Neural progenitor cell (in vitro differentiated cells): ENCODE measurements around the gene ALK. TPM values are rescaled to one million over a fixed set of nuclear protein-coding genes. Genes with fewer than 3 reads are reported as not detected.

Experiments used
- DNase-seq: peaks from one replicate; pipeline ENCODE4 v3.0.0-alpha.2; 2016; ENCODE audit warnings: low spot score
- H2AFZ ChIP-seq: fragments of 200-600 bp; sonication (generic); replicated peaks from 2 replicates; pipeline ENCODE4 v1.6.1; 2016; ENCODE audit warnings: antibody characterized with exemption
- H3F3A ChIP-seq: fragments of 200-600 bp; sonication (generic); 2 replicates; pipeline ENCODE4 v1.6.1; 2016; ENCODE audit warnings: antibody characterized with exemption, low read depth
- H3K27ac ChIP-seq: fragments of 200-600 bp; sonication (generic); 2 replicates; pipeline ENCODE4 v1.5.1; 2016; ENCODE audit warnings: mild to moderate bottlenecking
- H3K27me3 ChIP-seq: fragments of 200-600 bp; sonication (generic); 2 replicates; pipeline ENCODE4 v1.6.1; 2016; ENCODE audit warnings: mild to moderate bottlenecking, moderate library complexity
- H3K36me3 ChIP-seq: fragments of 200-600 bp; sonication (generic); 2 replicates; pipeline ENCODE4 v1.5.1; 2016
- H3K4me1 ChIP-seq: fragments of 200-600 bp; sonication (generic); 2 replicates; pipeline ENCODE4 v1.6.1; 2016; ENCODE audit warnings: mixed run types
- H3K4me2 ChIP-seq: fragments of 200-600 bp; sonication (generic); 2 replicates; pipeline ENCODE4 v1.6.1; 2016
- H3K4me3 ChIP-seq: fragments of 200-600 bp; sonication (generic); 2 replicates; pipeline ENCODE4 v1.5.1; 2016
- H3K79me2 ChIP-seq: fragments of 200-600 bp; sonication (generic); 2 replicates; pipeline ENCODE4 v1.6.1; 2016; ENCODE audit warnings: low read depth
- H3K9ac ChIP-seq: fragments of 200-600 bp; sonication (generic); 2 replicates; pipeline ENCODE4 v1.6.1; 2016
- H3K9me3 ChIP-seq: fragments of 200-600 bp; sonication (generic); 2 replicates; pipeline ENCODE4 v1.5.1; 2016; ENCODE audit warnings: low read depth
- H4K20me1 ChIP-seq: fragments of 200-600 bp; sonication (generic); 2 replicates; pipeline ENCODE4 v1.6.1; 2016; ENCODE audit warnings: low read depth
- H3K27ac Mint-ChIP-seq: 3 replicates; pipeline ENCODE4 v1.8.0; 2021; ENCODE audit warnings: mixed read lengths
- H3K27me3 Mint-ChIP-seq: 2 replicates; pipeline ENCODE4 v1.8.0; 2022; ENCODE audit warnings: low read depth, mild to moderate bottlenecking, inconsistent platforms, moderate library complexity, mixed read lengths; ENCODE audit not compliant: insufficient read depth
- H3K36me3 Mint-ChIP-seq: 3 replicates; pipeline ENCODE4 v1.8.0; 2021; ENCODE audit warnings: mixed read lengths
- H3K4me1 Mint-ChIP-seq: 3 replicates; pipeline ENCODE4 v1.8.0; 2021; ENCODE audit warnings: mixed read lengths
- H3K4me3 Mint-ChIP-seq: 3 replicates; pipeline ENCODE4 v1.8.0; 2021; ENCODE audit warnings: mild to moderate bottlenecking, moderate library complexity, mixed read lengths
- H3K9me3 Mint-ChIP-seq: 3 replicates; pipeline ENCODE4 v1.8.0; 2020; ENCODE audit warnings: mixed read lengths
- CTCF ChIP-seq: fragments of 200-600 bp; sonication (generic); IDR thresholded peaks from 2 replicates; pipeline ENCODE4 v1.5.1; 2017; ENCODE audit warnings: antibody characterized with exemption, mild to moderate bottlenecking
- EZH2 ChIP-seq: fragments of 200-600 bp; sonication (generic); IDR thresholded peaks from 2 replicates; pipeline ENCODE4 v1.6.1; 2017; ENCODE audit warnings: antibody characterized with exemption, mild to moderate bottlenecking, moderate library complexity
- EZH2phosphoT487 ChIP-seq: fragments of 200-600 bp; sonication (generic); IDR thresholded peaks from 2 replicates; pipeline ENCODE4 v1.6.1; 2017; ENCODE audit warnings: antibody characterized with exemption
- total RNA-seq: library from RNA; depleted of rRNA; stranded (reverse); fragments of >200 nt; gene quantifications from 2 replicates; pipeline ENCODE4 v1.2.3, GENCODE V29; 2015; ENCODE audit warnings: low replicate concordance

The ALK gene
- total RNA-seq, 1 donor from 2014 or later = not detected

- Mint-ChIP-seq H3K4me3 (no peak overlapping the region), H3K27ac (no peak overlapping the region), H3K9me3 (no peaks in the 10 kb centered on the region), H3K36me3 (no peaks in the 10 kb centered on the region), H3K27me3 (peaks cover 2% of the 10 kb centered on the region), H3K4me1 (no peaks in the 10 kb centered on the region)
- Histone ChIP-seq H3K79me2 (no peaks in the 10 kb centered on the region), H3K4me3 (no peak overlapping the region), H3K4me1 (no peaks in the 10 kb centered on the region), H3F3A (no peaks in the 10 kb centered on the region), H3K9me3 (no peaks in the 10 kb centered on the region), H3K4me2 (no peak overlapping the region), H3K27ac (no peak overlapping the region), H3K9ac (no peak overlapping the region), H3K27me3 (no peaks in the 10 kb centered on the region), H3K36me3 (no peaks in the 10 kb centered on the region), H4K20me1 (no peaks in the 10 kb centered on the region), H2AFZ (no peak overlapping the region)
- DNase-seq = no peak
- TF ChIP-seq CTCF = no peak
These were observed 339.3 kb downstream of the ALK start for GRCh38 chr2:29582062-29582461.

- no peak overlapping the region for H3K9ac ChIP-seq
- H3K27ac ChIP-seq = no peak overlapping the region
- no peaks in the 10 kb centered on the region for H3K36me3 ChIP-seq
- Mint-ChIP-seq H3K27me3 (peaks cover 2% of the 10 kb centered on the region), H3K36me3 (no peaks in the 10 kb centered on the region), H3K4me3 (no peak overlapping the region), H3K9me3 (no peaks in the 10 kb centered on the region), H3K27ac (no peak overlapping the region), H3K4me1 (peaks cover 2% of the 10 kb centered on the region)
- H3F3A ChIP-seq = no peaks in the 10 kb centered on the region
- H3K4me3 ChIP-seq = no peak overlapping the region
- TF ChIP-seq EZH2 (no peak), CTCF (no peak), EZH2phosphoT487 (no peak)
- H3K4me2 ChIP-seq = no peak overlapping the region
- DNase-seq = no peak
- no peaks in the 10 kb centered on the region for H3K27me3 ChIP-seq
- no peaks in the 10 kb centered on the region for H4K20me1 ChIP-seq
- no peak overlapping the region for H2AFZ ChIP-seq
- no peaks in the 10 kb centered on the region for H3K79me2 ChIP-seq
- no peaks in the 10 kb centered on the region for H3K4me1 ChIP-seq
- H3K9me3 ChIP-seq = no peaks in the 10 kb centered on the region
These were observed 341.2 kb downstream of the ALK start for GRCh38 chr2:29580223-29580622.

- no peaks in the 10 kb centered on the region for H3K36me3 Mint-ChIP-seq
- Histone ChIP-seq H3F3A (no peaks in the 10 kb centered on the region), H3K27ac (no peak overlapping the region), H3K9me3 (no peaks in the 10 kb centered on the region), H3K4me3 (no peak overlapping the region), H3K79me2 (no peaks in the 10 kb centered on the region), H3K27me3 (no peaks in the 10 kb centered on the region), H3K9ac (no peak overlapping the region), H2AFZ (no peak overlapping the region), H3K4me2 (no peak overlapping the region), H3K4me1 (no peaks in the 10 kb centered on the region), H4K20me1 (no peaks in the 10 kb centered on the region), H3K36me3 (no peaks in the 10 kb centered on the region)
- H3K4me1 Mint-ChIP-seq = peaks cover 2% of the 10 kb centered on the region
- no peak overlapping the region for H3K4me3 Mint-ChIP-seq
- no peak overlapping the region for H3K27ac Mint-ChIP-seq
- no peak for DNase-seq
- H3K9me3 Mint-ChIP-seq = no peaks in the 10 kb centered on the region
- no peak for TF ChIP-seq EZH2phosphoT487
- no peak for TF ChIP-seq EZH2
- peaks cover 2% of the 10 kb centered on the region for H3K27me3 Mint-ChIP-seq
These were observed 341.8 kb downstream of the ALK start for GRCh38 chr2:29579495-29580169.

GRCh38 chr2:29578084-29578598, 343.2 kb downstream of the ALK start:
- Mint-ChIP-seq H3K27me3 (peaks cover 2% of the 10 kb centered on the region), H3K27ac (no peak overlapping the region), H3K4me1 (peaks cover 2% of the 10 kb centered on the region), H3K9me3 (no peaks in the 10 kb centered on the region), H3K4me3 (no peak overlapping the region), H3K36me3 (no peaks in the 10 kb centered on the region)
- no peak for DNase-seq
- Histone ChIP-seq H3K79me2 (no peaks in the 10 kb centered on the region), H3K9me3 (no peaks in the 10 kb centered on the region), H2AFZ (no peak overlapping the region), H3F3A (no peaks in the 10 kb centered on the region), H3K4me2 (no peak overlapping the region), H4K20me1 (no peaks in the 10 kb centered on the region), H3K9ac (no peak overlapping the region), H3K4me3 (no peak overlapping the region), H3K27me3 (no peaks in the 10 kb centered on the region), H3K36me3 (no peaks in the 10 kb centered on the region), H3K27ac (no peak overlapping the region), H3K4me1 (no peaks in the 10 kb centered on the region)
- TF ChIP-seq EZH2 (no peak), CTCF (no peak), EZH2phosphoT487 (no peak)
